A673 (cell line): ENCODE measurements around the gene HS3ST4. TPM values are rescaled to one million over a fixed set of nuclear protein-coding genes. Genes with fewer than 3 reads are reported as not detected.

Source experiments
- BruUV-seq: library from RNA; stranded (reverse); fragments of 400-500 nt; replicated peaks from 2 replicates; lab custom pipeline; 2021; lab: Mats Ljungman, UMichigan
- CTCF ChIA-PET: fragments of 300-600 bp; sonication (Branson Sonifier 250); formaldehyde crosslinking; loops from one replicate; lab custom pipeline; 2022; ENCODE audit warnings: antibody characterized with exemption; lab: Charles Lee
- POLR2A ChIA-PET: fragments of 300-600 bp; sonication (Branson Sonifier 250); formaldehyde crosslinking; loops from one replicate; lab custom pipeline; 2022; ENCODE audit warnings: antibody characterized with exemption; ENCODE audit not compliant: low non-redundant PET; lab: Charles Lee
- DNase-seq: peaks from one replicate; pipeline ENCODE4 v3.0.0-alpha.2; 2015; ENCODE audit warnings: low spot score
- H3K27ac ChIP-seq: fragments of 200-600 bp; sonication (generic); 2 replicates; pipeline ENCODE4 v1.5.1; 2016; ENCODE audit warnings: mixed run types, low read depth, mild to moderate bottlenecking, mixed read lengths, antibody characterized with exemption, low read length; ENCODE audit not compliant: poor library complexity, severe bottlenecking
- H3K27me3 ChIP-seq: fragments of 200-600 bp; sonication (generic); replicated peaks from 2 replicates; pipeline ENCODE4 v1.6.1; 2017; ENCODE audit warnings: mixed run types, low read depth, mild to moderate bottlenecking, mixed read lengths, antibody characterized with exemption, low read length; ENCODE audit not compliant: insufficient read depth, poor library complexity
- H3K36me3 ChIP-seq: fragments of 200-600 bp; sonication (generic); 2 replicates; pipeline ENCODE4 v1.6.1; 2016; ENCODE audit warnings: mixed run types, mild to moderate bottlenecking, mixed read lengths, antibody characterized with exemption, low read length; ENCODE audit not compliant: insufficient read depth, poor library complexity, severe bottlenecking
- H3K4me1 ChIP-seq: fragments of 200-600 bp; sonication (generic); 2 replicates; pipeline ENCODE4 v1.6.1; 2017; ENCODE audit warnings: mixed run types, mild to moderate bottlenecking, mixed read lengths, antibody characterized with exemption, low read length; ENCODE audit not compliant: insufficient read depth, poor library complexity, severe bottlenecking
- H3K4me3 ChIP-seq: fragments of 200-600 bp; sonication (generic); 2 replicates; pipeline ENCODE4 v1.5.1; 2016; ENCODE audit warnings: low read depth, mixed run types, mild to moderate bottlenecking, mixed read lengths, low read length; ENCODE audit not compliant: poor library complexity, severe bottlenecking
- H3K9me3 ChIP-seq: fragments of 200-600 bp; sonication (generic); 2 replicates; pipeline ENCODE4 v1.6.1; 2016; ENCODE audit warnings: mixed run types, low read depth, mild to moderate bottlenecking, mixed read lengths, antibody characterized with exemption, low read length; ENCODE audit not compliant: poor library complexity, severe bottlenecking
- EZH2 ChIP-seq: fragments of 200-600 bp; sonication (generic); IDR thresholded peaks from 2 replicates; pipeline ENCODE4 v1.6.1; 2017; ENCODE audit warnings: borderline replicate concordance, low read depth, mild to moderate bottlenecking, mixed read lengths, antibody characterized with exemption, low read length; ENCODE audit not compliant: poor library complexity, severe bottlenecking
- intact Hi-C: fragments of 100-400 bp; cut with micrococcal nuclease; formaldehyde crosslinking; loops from one replicate; pipeline ENCODE4 v1.10.0; 2022; ENCODE audit not compliant: unreplicated experiment
- total RNA-seq: library from RNA; stranded (reverse); gene quantifications from 2 replicates; pipeline ENCODE4 v1.2.3, GENCODE V29; 2021
- TF ChIP-seq, protein P1 (sequence below): fragments of 300-800, 200-600 bp; sonication (generic); conservative IDR thresholded peaks from 2 replicates; pipeline ENCODE4 v1.5.1; 2017; ENCODE audit warnings: low read depth, mild to moderate bottlenecking, antibody characterized with exemption, low read length, moderate library complexity, mixed read lengths

Gene HS3ST4
- total RNA-seq, 1 experiment from 2014 or later, result 33.5 TPM

GRCh38 chr16:25914357-25914962 is 222.7 kb downstream of the HS3ST4 start:
- ChIA-PET CTCF (no interaction called here), POLR2A (no interaction called here)
- TF ChIP-seq EZH2, result no peak
- TF ChIP-seq, protein P1, sequence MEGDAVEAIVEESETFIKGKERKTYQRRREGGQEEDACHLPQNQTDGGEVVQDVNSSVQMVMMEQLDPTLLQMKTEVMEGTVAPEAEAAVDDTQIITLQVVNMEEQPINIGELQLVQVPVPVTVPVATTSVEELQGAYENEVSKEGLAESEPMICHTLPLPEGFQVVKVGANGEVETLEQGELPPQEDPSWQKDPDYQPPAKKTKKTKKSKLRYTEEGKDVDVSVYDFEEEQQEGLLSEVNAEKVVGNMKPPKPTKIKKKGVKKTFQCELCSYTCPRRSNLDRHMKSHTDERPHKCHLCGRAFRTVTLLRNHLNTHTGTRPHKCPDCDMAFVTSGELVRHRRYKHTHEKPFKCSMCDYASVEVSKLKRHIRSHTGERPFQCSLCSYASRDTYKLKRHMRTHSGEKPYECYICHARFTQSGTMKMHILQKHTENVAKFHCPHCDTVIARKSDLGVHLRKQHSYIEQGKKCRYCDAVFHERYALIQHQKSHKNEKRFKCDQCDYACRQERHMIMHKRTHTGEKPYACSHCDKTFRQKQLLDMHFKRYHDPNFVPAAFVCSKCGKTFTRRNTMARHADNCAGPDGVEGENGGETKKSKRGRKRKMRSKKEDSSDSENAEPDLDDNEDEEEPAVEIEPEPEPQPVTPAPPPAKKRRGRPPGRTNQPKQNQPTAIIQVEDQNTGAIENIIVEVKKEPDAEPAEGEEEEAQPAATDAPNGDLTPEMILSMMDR, result no peak
- Histone ChIP-seq H3K4me1 (peaks cover 8% of the 10 kb centered on the region), H3K4me3 (no peak overlapping the region), H3K36me3 (no peaks in the 10 kb centered on the region), H3K9me3 (no peaks in the 10 kb centered on the region), H3K27ac (no peak overlapping the region), H3K27me3 (no peaks in the 10 kb centered on the region)
- intact Hi-C loops, result no loop called here
- DNase-seq, result no peak
- no TSS peak for BruUV-seq

GRCh38 chr16:25916037-25916436 is 224.3 kb downstream of the HS3ST4 start:
- no peaks in the 10 kb centered on the region for H3K9me3 ChIP-seq

GRCh38 chr16:25922438-25922837 is 230.7 kb downstream of the HS3ST4 start:
- H3K4me1 ChIP-seq, result peaks cover 7% of the 10 kb centered on the region
- no TSS peak for BruUV-seq
- CTCF ChIA-PET, result no interaction called here
- intact Hi-C loops, result no loop called here
- H3K36me3 ChIP-seq, result no peaks in the 10 kb centered on the region
- H3K27me3 ChIP-seq, result no peaks in the 10 kb centered on the region
- no peak for DNase-seq
- H3K9me3 ChIP-seq, result no peaks in the 10 kb centered on the region
- TF ChIP-seq, protein P1, result no peak
- TF ChIP-seq EZH2, result no peak
- POLR2A ChIA-PET, result interaction anchor here (0.6 kb wide), 1 partner anchor 102 kb away, joined by 4 read pairs; no protein-coding TSS in a partner anchor
- no peak overlapping the region for H3K4me3 ChIP-seq
- no peak overlapping the region for H3K27ac ChIP-seq

More at GRCh38 chr16:25916037-25916436, 224.3 kb downstream of the HS3ST4 start:
- no TSS peak for BruUV-seq
- TF ChIP-seq, protein P1, result no peak
- no peak for TF ChIP-seq EZH2
- no peaks in the 10 kb centered on the region for H3K27me3 ChIP-seq
- DNase-seq, result peak; percentile 22
- ChIA-PET POLR2A (no interaction called here), CTCF (no interaction called here)
- intact Hi-C loops, result no loop called here
- no peak overlapping the region for H3K27ac ChIP-seq
- H3K36me3 ChIP-seq, result no peaks in the 10 kb centered on the region
- peaks cover 8% of the 10 kb centered on the region for H3K4me1 ChIP-seq
- H3K4me3 ChIP-seq, result no peak overlapping the region
